PC-9 (cell line): Measurements from ENCODE around the gene TRMT112. TPM values are rescaled to one million over a fixed set of nuclear protein-coding genes. Genes with fewer than 3 reads are reported as not detected.

Experiments
- BruUV-seq: library from RNA; stranded (reverse); fragments of 400-500 nt; replicated peaks from 2 replicates; lab custom pipeline; 2021; lab: Mats Ljungman, UMichigan
- CTCF ChIA-PET: fragments of 300-600 bp; sonication (Branson Sonifier 250); formaldehyde crosslinking; loops from one replicate; lab custom pipeline; 2022; ENCODE audit warnings: antibody characterized with exemption; lab: Charles Lee
- POLR2A ChIA-PET: fragments of 300-600 bp; sonication (Branson Sonifier 250); formaldehyde crosslinking; loops from one replicate; lab custom pipeline; 2022; ENCODE audit warnings: antibody characterized with exemption; ENCODE audit not compliant: unreplicated experiment; lab: Charles Lee
- DNase-seq, 2 experiments: peaks; one replicate each; pipeline versions ENCODE4 v3.0.0 to v3.0.0-alpha.2; 2015 to 2022; ENCODE audit warnings: mixed read lengths in 1 of 2
- H2AFZ ChIP-seq: fragments of 200-600 bp; sonication (generic); 2 replicates; pipeline ENCODE4 v1.8.1; 2017; ENCODE audit warnings: antibody characterized with exemption
- H3F3A ChIP-seq: fragments of 200-600 bp; sonication (generic); 2 replicates; pipeline ENCODE4 v1.8.1; 2017; ENCODE audit warnings: antibody characterized with exemption, mild to moderate bottlenecking, low read depth; ENCODE audit not compliant: insufficient read depth
- H3K27ac ChIP-seq: fragments of 200-600 bp; sonication (generic); 2 replicates; pipeline ENCODE4 v1.6.1; 2016; ENCODE audit warnings: mixed run types
- H3K27me3 ChIP-seq: fragments of 200-600 bp; sonication (generic); 2 replicates; pipeline ENCODE4 v1.6.1; 2016; ENCODE audit warnings: low read depth, mixed run types; ENCODE audit not compliant: insufficient read depth
- H3K36me3 ChIP-seq: fragments of 200-600 bp; sonication (generic); 2 replicates; pipeline ENCODE4 v1.6.1; 2016; ENCODE audit warnings: low read depth, mixed run types
- H3K4me1 ChIP-seq: fragments of 200-600 bp; sonication (generic); replicated peaks from 2 replicates; pipeline ENCODE4 v1.6.1; 2016; ENCODE audit warnings: mixed run types; ENCODE audit not compliant: insufficient read depth
- H3K4me2 ChIP-seq: fragments of 200-600 bp; sonication (generic); 2 replicates; pipeline ENCODE4 v1.6.1; 2017; ENCODE audit warnings: mixed run types
- H3K4me3 ChIP-seq: fragments of 200-600 bp; sonication (generic); 2 replicates; pipeline ENCODE4 v1.6.1; 2016; ENCODE audit warnings: mixed run types
- H3K79me2 ChIP-seq: fragments of 200-600 bp; sonication (generic); 2 replicates; pipeline ENCODE4 v1.6.1; 2017; ENCODE audit warnings: low read depth, mixed run types
- H3K9me2 ChIP-seq: fragments of 200-600 bp; sonication (generic); 2 replicates; pipeline ENCODE4 v1.8.1; 2017; ENCODE audit warnings: mild to moderate bottlenecking; ENCODE audit not compliant: insufficient read depth
- H3K9me3 ChIP-seq: fragments of 200-600 bp; sonication (generic); 2 replicates; pipeline ENCODE4 v1.8.1; 2016; ENCODE audit warnings: low read depth; ENCODE audit not compliant: insufficient read depth
- H4K20me1 ChIP-seq: fragments of 200-600 bp; sonication (generic); 2 replicates; pipeline ENCODE4 v1.8.1; 2017; ENCODE audit not compliant: insufficient read depth
- EZH2 ChIP-seq: fragments of 200-600 bp; sonication (generic); IDR thresholded peaks from 2 replicates; pipeline ENCODE4 v1.8.0; 2017; ENCODE audit warnings: antibody characterized with exemption, low read depth
- intact Hi-C: fragments of 100-400 bp; cut with micrococcal nuclease; formaldehyde crosslinking; loops from one replicate; pipeline ENCODE4 v1.10.0; 2022; ENCODE audit not compliant: unreplicated experiment
- total RNA-seq: library from RNA; stranded (reverse); gene quantifications from 2 replicates; pipeline ENCODE4 v1.2.3, GENCODE V29; 2021
- TF ChIP-seq, protein P1 (sequence below): fragments of 200-600 bp; sonication (generic); conservative IDR thresholded peaks from 2 replicates; pipeline ENCODE4 v1.6.1; 2017; ENCODE audit warnings: mixed run types, antibody characterized with exemption, mild to moderate bottlenecking, moderate library complexity

Gene TRMT112
- total RNA-seq, 1 experiment from 2014 or later, result 275 TPM

- no peak overlapping the region for H2AFZ ChIP-seq
- no peaks in the 10 kb centered on the region for H3K36me3 ChIP-seq
- POLR2A ChIA-PET, result interaction anchor here (0.6 to 1.0 kb wide), 3 partner anchors 26 to 78 kb away, joined by 3 to 7 read pairs (median 4); partner anchors contain the start of genes PRDX5 and TRMT112
- TF ChIP-seq EZH2, result no peak
- TF ChIP-seq, protein P1, sequence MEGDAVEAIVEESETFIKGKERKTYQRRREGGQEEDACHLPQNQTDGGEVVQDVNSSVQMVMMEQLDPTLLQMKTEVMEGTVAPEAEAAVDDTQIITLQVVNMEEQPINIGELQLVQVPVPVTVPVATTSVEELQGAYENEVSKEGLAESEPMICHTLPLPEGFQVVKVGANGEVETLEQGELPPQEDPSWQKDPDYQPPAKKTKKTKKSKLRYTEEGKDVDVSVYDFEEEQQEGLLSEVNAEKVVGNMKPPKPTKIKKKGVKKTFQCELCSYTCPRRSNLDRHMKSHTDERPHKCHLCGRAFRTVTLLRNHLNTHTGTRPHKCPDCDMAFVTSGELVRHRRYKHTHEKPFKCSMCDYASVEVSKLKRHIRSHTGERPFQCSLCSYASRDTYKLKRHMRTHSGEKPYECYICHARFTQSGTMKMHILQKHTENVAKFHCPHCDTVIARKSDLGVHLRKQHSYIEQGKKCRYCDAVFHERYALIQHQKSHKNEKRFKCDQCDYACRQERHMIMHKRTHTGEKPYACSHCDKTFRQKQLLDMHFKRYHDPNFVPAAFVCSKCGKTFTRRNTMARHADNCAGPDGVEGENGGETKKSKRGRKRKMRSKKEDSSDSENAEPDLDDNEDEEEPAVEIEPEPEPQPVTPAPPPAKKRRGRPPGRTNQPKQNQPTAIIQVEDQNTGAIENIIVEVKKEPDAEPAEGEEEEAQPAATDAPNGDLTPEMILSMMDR, result no peak
- H3K9me2 ChIP-seq, result no peaks in the 10 kb centered on the region
- H3K4me1 ChIP-seq, result peaks cover 28% of the 10 kb centered on the region
- H3K27ac ChIP-seq, result peak overlapping the region; percentile 41
- DNase-seq, result peak; percentile 85 to 97
- peaks cover 21% of the 10 kb centered on the region for H3K79me2 ChIP-seq
- no TSS peak for BruUV-seq
- H3K4me3 ChIP-seq, result no peak overlapping the region
- H4K20me1 ChIP-seq, result no peaks in the 10 kb centered on the region
- H3K9me3 ChIP-seq, result no peaks in the 10 kb centered on the region
- CTCF ChIA-PET, result interaction anchor here (0.6 to 1.6 kb wide), 8 partner anchors 9 to 373 kb away, joined by 3 to 14 read pairs (median 8); partner anchors contain the start of gene PRDX5
- peak overlapping the region; percentile 41 for H3K4me2 ChIP-seq
- no peaks in the 10 kb centered on the region for H3K27me3 ChIP-seq
- H3F3A ChIP-seq, result peaks cover 43% of the 10 kb centered on the region
- intact Hi-C loops, result loop anchor here (2.0 kb wide), 3 partner anchors 42 to 82 kb away; partner anchors contain the start of genes RPS6KA4 and VEGFB
These were observed 40.5 kb downstream of the TRMT112 start for GRCh38 chr11:64276653-64277431.

- Histone ChIP-seq H4K20me1 (no peaks in the 10 kb centered on the region), H3F3A (peaks cover 49% of the 10 kb centered on the region), H3K9me3 (no peaks in the 10 kb centered on the region), H3K27ac (0 out of 2 replicates have a peak overlapping the region, but pooled peaks have one; percentile 27), H2AFZ (no peak overlapping the region), H3K4me3 (no peak overlapping the region), H3K36me3 (no peaks in the 10 kb centered on the region), H3K79me2 (peaks cover 25% of the 10 kb centered on the region), H3K4me1 (peaks cover 29% of the 10 kb centered on the region), H3K9me2 (no peaks in the 10 kb centered on the region), H3K27me3 (no peaks in the 10 kb centered on the region), H3K4me2 (no peak overlapping the region)
- ChIA-PET POLR2A (interaction anchor here (0.7 kb wide), 2 partner anchors 27 to 662 kb away, joined by 7 to 18 read pairs; no protein-coding TSS in a partner anchor), CTCF (interaction anchor here (1.0 to 1.6 kb wide), 3 partner anchors 29 to 56 kb away, joined by 3 to 13 read pairs (median 5); partner anchors contain the start of gene PRDX5)
- TSS peak; percentile 13 for BruUV-seq
- intact Hi-C loops, result loop anchor here (2.0 kb wide), 3 partner anchors 41 to 83 kb away; partner anchors contain the start of genes RPS6KA4 and VEGFB
- no peak for TF ChIP-seq EZH2
- TF ChIP-seq, protein P1, result no peak
- peak in 1 of 2 experiments; percentile 26 for DNase-seq
These were observed 41.5 kb downstream of the TRMT112 start for GRCh38 chr11:64275841-64276240.

DNA sequence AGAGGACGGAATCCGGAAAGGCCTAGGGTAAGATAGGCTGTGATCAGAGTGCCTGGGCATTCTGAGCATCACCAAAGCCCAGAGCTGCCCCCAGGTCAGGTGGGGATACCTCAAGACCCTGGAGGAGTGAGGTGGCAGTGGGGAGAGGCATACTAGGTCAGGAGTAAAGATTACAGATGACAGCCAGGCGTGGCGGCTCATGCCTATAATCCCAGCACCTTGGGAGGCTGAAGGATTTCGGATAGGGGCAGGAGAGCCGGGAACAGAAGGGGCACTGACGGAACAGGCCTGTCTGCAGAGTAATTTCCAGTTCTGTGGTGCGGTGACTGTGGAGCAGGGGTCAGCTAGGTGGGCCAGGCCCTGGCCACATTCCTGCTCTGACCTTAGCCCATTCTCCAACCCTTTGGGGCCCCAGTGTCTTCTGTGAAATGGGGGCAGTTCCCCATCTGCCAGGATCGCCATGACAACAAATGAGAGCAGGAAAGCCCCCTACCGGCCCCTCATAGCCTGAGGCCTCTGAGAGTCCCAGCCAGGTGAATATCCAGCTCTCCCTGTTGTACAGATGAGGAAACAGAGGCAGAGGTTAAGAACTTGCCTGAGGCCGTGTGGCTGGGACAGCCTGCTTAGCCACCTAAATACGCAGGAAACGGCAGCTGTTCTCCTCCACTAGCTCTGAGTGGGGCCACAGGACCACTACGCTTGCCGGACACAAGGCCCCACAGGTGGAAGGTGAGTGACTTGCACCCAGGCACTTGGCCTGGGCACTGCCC lies 42.1 kb downstream of the TRMT112 start:
- Histone ChIP-seq H3K27ac (no peak overlapping the region), H3K36me3 (no peaks in the 10 kb centered on the region), H3F3A (peaks cover 53% of the 10 kb centered on the region), H3K79me2 (peaks cover 25% of the 10 kb centered on the region), H3K4me2 (no peak overlapping the region), H4K20me1 (no peaks in the 10 kb centered on the region), H3K27me3 (no peaks in the 10 kb centered on the region), H3K9me3 (no peaks in the 10 kb centered on the region), H3K9me2 (no peaks in the 10 kb centered on the region), H2AFZ (no peak overlapping the region), H3K4me3 (no peak overlapping the region), H3K4me1 (peaks cover 29% of the 10 kb centered on the region)
- DNase-seq, result peak in 1 of 2 experiments; percentile 18
- ChIA-PET CTCF (interaction anchor here (1.0 to 1.1 kb wide), 2 partner anchors 29 to 57 kb away, joined by 3 to 5 read pairs; no protein-coding TSS in a partner anchor), POLR2A (interaction anchor here (0.7 kb wide), 1 partner anchor 662 kb away, joined by 18 read pairs; no protein-coding TSS in a partner anchor)
- TF ChIP-seq, protein P1, result no peak
- TF ChIP-seq EZH2, result no peak
- BruUV-seq, result no TSS peak
- intact Hi-C loops, result no loop called here
